Sigmoid colon (tissue), 4 donors: Measurements from ENCODE around the gene MACROD2.

ENCODE experiments used
- CTCF ChIP-seq, 4 experiments: fragments of 450-650 bp in 3 of 4; fragments of 200-600 bp in 1 of 4; IDR thresholded peaks; one replicate each; pipeline ENCODE4 v1.5.1; 2016 to 2019; ENCODE audit warnings: antibody characterized with exemption in 4 of 4, mild to moderate bottlenecking in 3 of 4, moderate library complexity in 2 of 4
- EP300 ChIP-seq, 4 donors: sonication (generic); formaldehyde crosslinking; IDR thresholded peaks; one replicate each; pipeline ENCODE4 v1.6.1; 2017; ENCODE audit warnings: antibody characterized with exemption in 4 of 4
- POLR2A ChIP-seq, 2 donors: fragments of 450-650 bp; IDR thresholded peaks; one replicate each; pipeline ENCODE4 v1.6.1; 2016; ENCODE audit warnings: antibody characterized with exemption in 2 of 2, mild to moderate bottlenecking in 2 of 2, moderate library complexity in 2 of 2
- POLR2AphosphoS5 ChIP-seq, 4 donors: sonication (generic); formaldehyde crosslinking; IDR thresholded peaks; one replicate each; pipeline ENCODE4 v1.6.1; 2017; ENCODE audit warnings: antibody characterized with exemption in 4 of 4

- TF ChIP-seq EP300 (IDR thresholded peaks at IDR 0.05) (no peak), CTCF (IDR thresholded peaks at IDR 0.05) (peak in 3 of 4 experiments; percentile 45 to 62 (median 62)), POLR2A (IDR thresholded peaks at IDR 0.05) (no peak), POLR2AphosphoS5 (IDR thresholded peaks at IDR 0.05) (no peak)
Measured at GRCh38 chr20:14142171-14142570, 146.9 kb downstream of the MACROD2 start.
